Panc1 (cell line): ENCODE data around the gene RHBDL1. TPM values are rescaled to one million over a fixed set of nuclear protein-coding genes. Genes with fewer than 3 reads are reported as not detected.

Source experiments
- ATAC-seq: fragments of 200-7000 bp; cut with Tn5 transposase; 2 replicates; pipeline ENCODE4 v1.9.1; 2020; ENCODE audit warnings: mild to moderate bottlenecking, moderate library complexity
- BruUV-seq: library from RNA; stranded (reverse); fragments of 400-500 nt; replicated peaks from 2 replicates; lab custom pipeline; 2021; lab: Mats Ljungman, UMichigan
- CTCF ChIA-PET: fragments of 300-600 bp; sonication (Branson Sonifier 250); formaldehyde crosslinking; loops from one replicate; lab custom pipeline; 2022; ENCODE audit warnings: antibody characterized with exemption; lab: Charles Lee
- POLR2A ChIA-PET: fragments of 300-600 bp; sonication (Branson Sonifier 250); formaldehyde crosslinking; loops from one replicate; lab custom pipeline; 2022; ENCODE audit warnings: antibody characterized with exemption; lab: Charles Lee
- DNase-seq: peaks from one replicate; pipeline ENCODE4 v3.0.0-alpha.2; 2010; ENCODE audit warnings: low read depth, low spot score
- H3K27ac ChIP-seq: 2 replicates; pipeline ENCODE4 v1.5.1; 2011; ENCODE audit warnings: mild to moderate bottlenecking, low read length, inconsistent platforms
- H3K27me3 ChIP-seq: fragments of 200-500 bp; sonication (Bioruptor generic); 2 replicates; pipeline ENCODE4 v1.6.0; 2014; ENCODE audit warnings: low read length, inconsistent platforms; ENCODE audit not compliant: control insufficient read depth, insufficient read depth
- H3K36me3 ChIP-seq: fragments of 200-500 bp; sonication (Bioruptor generic); 2 replicates; pipeline ENCODE4 v1.5.1; 2014; ENCODE audit warnings: inconsistent platforms, mild to moderate bottlenecking, low read length, moderate library complexity; ENCODE audit not compliant: control insufficient read depth, insufficient read depth
- H3K4me1 ChIP-seq: 2 replicates; pipeline ENCODE4 v1.5.1; 2011; ENCODE audit warnings: inconsistent platforms, mild to moderate bottlenecking, low read length, moderate library complexity; ENCODE audit not compliant: control insufficient read depth, insufficient read depth
- H3K4me3 ChIP-seq, 2 experiments: 2 replicates each; pipeline ENCODE4 v1.5.1; 2011 to 2012; ENCODE audit warnings: low read depth in 2 of 2, low read length in 2 of 2, mild to moderate bottlenecking in 2 of 2, inconsistent platforms in 1 of 2, moderate library complexity in 1 of 2
- H3K9me3 ChIP-seq: fragments of 200-500 bp; sonication (Bioruptor generic); 2 replicates; pipeline ENCODE4 v1.5.1; 2014; ENCODE audit warnings: low read depth, mild to moderate bottlenecking, inconsistent platforms, low read length, moderate library complexity; ENCODE audit not compliant: control insufficient read depth, insufficient read depth
- CTCF ChIP-seq: fragments of 450-650 bp; IDR thresholded peaks from 2 replicates; pipeline ENCODE4 v1.5.1; 2017; ENCODE audit warnings: mild to moderate bottlenecking
- POLR2AphosphoS5 ChIP-seq: IDR thresholded peaks from 2 replicates; pipeline ENCODE4 v1.6.1; 2012; ENCODE audit warnings: mild to moderate bottlenecking, low read depth, low read length, moderate library complexity
- REST ChIP-seq, 2 experiments: IDR thresholded peaks; 2 replicates each; pipeline ENCODE4 v1.6.1; 2011 to 2012; ENCODE audit warnings: low read depth in 2 of 2, control low read depth in 1 of 2, low read length in 1 of 2, mild to moderate bottlenecking in 1 of 2, moderate library complexity in 1 of 2; ENCODE audit not compliant: insufficient read depth in 1 of 2
- SIN3A ChIP-seq: IDR thresholded peaks from 2 replicates; pipeline ENCODE4 v1.6.1; 2012; ENCODE audit warnings: low read depth, mild to moderate bottlenecking, low read length, moderate library complexity, borderline replicate concordance; ENCODE audit not compliant: insufficient read depth
- TCF7L2 ChIP-seq: IDR thresholded peaks from 2 replicates; pipeline ENCODE4 v1.6.1; 2011; ENCODE audit warnings: mild to moderate bottlenecking, low read depth, low read length, inconsistent platforms
- in situ Hi-C: cut with HindIII; loops from 2 replicates; pipeline ENCODE4 v1.10.0; 2016; ENCODE audit warnings: low sequenced_read_pairs, low pct_unique_long_range_greater_than_20kb
- intact Hi-C: fragments of 100-400 bp; cut with micrococcal nuclease; formaldehyde crosslinking; loops from one replicate; pipeline ENCODE4 v1.10.0; 2022; ENCODE audit not compliant: unreplicated experiment
- total RNA-seq: library from RNA; stranded (reverse); gene quantifications from one replicate; pipeline ENCODE4 v1.2.1, GENCODE V29; 2021; ENCODE audit not compliant: unreplicated experiment

The RHBDL1 gene
- total RNA-seq, 1 experiment from 2014 or later: 6.6 TPM

- ChIA-PET POLR2A (no interaction called here), CTCF (no interaction called here)
- Histone ChIP-seq H3K4me1 (peaks cover 15% of the 10 kb centered on the region), H3K27me3 (no peaks in the 10 kb centered on the region), H3K9me3 (no peaks in the 10 kb centered on the region), H3K36me3 (no peaks in the 10 kb centered on the region), H3K27ac (peak overlapping the region; percentile 32; the same call in 1 of the 2 replicates), H3K4me3 (no peak overlapping the region)
- DNase-seq: no peak
- no TSS peak for BruUV-seq
- intact Hi-C loops: no loop called here
- ATAC-seq: 0 out of 2 replicates have a peak, but pooled peaks have one; percentile 0
- TF ChIP-seq REST (IDR thresholded peaks at IDR 0.05; ENCODE audit: insufficient read depth in 1 of 2, low read depth in 2 of 2, low read length in 1 of 2) (no peak), CTCF (peak; percentile 31; the same call in 1 of the 2 replicates)
- in situ Hi-C loops: no loop called here
These were observed 14.2 kb upstream of the RHBDL1 start for GRCh38 chr16:661184-661821.

- POLR2A ChIA-PET: interaction anchor here (0.6 kb wide), 1 partner anchor 487 kb away, joined by 3 read pairs; no protein-coding TSS in a partner anchor
These were observed 13.4 kb upstream of the RHBDL1 start for GRCh38 chr16:662095-662494.

More at GRCh38 chr16:662095-662494, 13.4 kb upstream of the RHBDL1 start:
- CTCF ChIA-PET: no interaction called here
- H3K36me3 ChIP-seq: no peaks in the 10 kb centered on the region
- H3K4me3 ChIP-seq: no peak overlapping the region
- no peaks in the 10 kb centered on the region for H3K27me3 ChIP-seq
- H3K9me3 ChIP-seq: no peaks in the 10 kb centered on the region
- intact Hi-C loops (no loop called here), in situ Hi-C loops (no loop called here)
- no TSS peak for BruUV-seq
- no peak overlapping the region for H3K27ac ChIP-seq
- no peak for DNase-seq
- peaks cover 15% of the 10 kb centered on the region for H3K4me1 ChIP-seq
- no peak for ATAC-seq
- TF ChIP-seq TCF7L2: no peak
- TF ChIP-seq SIN3A: no peak
- no peak for TF ChIP-seq REST (IDR thresholded peaks at IDR 0.05; ENCODE audit: insufficient read depth in 1 of 2, low read depth in 2 of 2, low read length in 1 of 2)
- TF ChIP-seq POLR2AphosphoS5: no peak
- no peak for TF ChIP-seq CTCF
